AG20443 (cell line): ENCODE data around the gene OR2T1.
"Not testable (repeated sequence)": the region's sequence is repeated elsewhere in the genome, so short reads cannot be mapped to it uniquely, and the experiment has no call there.

Source experiments
- DNase-seq: peaks from one replicate; pipeline ENCODE4 v3.0.0; 2012; ENCODE audit warnings: low spot score, mixed read lengths

Gene OR2T1

DNA sequence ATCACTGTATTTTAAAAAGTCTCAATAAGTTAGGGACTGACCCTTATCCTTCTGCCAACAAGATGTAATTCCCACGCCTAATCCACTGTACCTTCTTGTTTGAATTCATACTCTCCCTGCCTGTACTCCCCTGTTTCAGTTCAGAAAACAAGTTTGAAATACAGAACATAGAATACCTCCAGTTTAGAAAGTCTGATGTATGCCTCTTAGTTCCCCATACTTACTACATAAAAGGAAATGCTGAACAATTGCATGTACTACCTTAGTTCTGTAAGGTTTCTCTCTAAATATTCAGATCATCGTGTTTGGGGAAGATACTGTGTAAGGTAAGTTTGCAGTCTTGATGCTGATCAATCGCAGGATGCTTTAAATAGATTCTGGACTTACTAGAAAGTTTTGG lies 33.5 kb downstream of the OR2T1 start:
- DNase-seq: not testable (repeated sequence)

DNA sequence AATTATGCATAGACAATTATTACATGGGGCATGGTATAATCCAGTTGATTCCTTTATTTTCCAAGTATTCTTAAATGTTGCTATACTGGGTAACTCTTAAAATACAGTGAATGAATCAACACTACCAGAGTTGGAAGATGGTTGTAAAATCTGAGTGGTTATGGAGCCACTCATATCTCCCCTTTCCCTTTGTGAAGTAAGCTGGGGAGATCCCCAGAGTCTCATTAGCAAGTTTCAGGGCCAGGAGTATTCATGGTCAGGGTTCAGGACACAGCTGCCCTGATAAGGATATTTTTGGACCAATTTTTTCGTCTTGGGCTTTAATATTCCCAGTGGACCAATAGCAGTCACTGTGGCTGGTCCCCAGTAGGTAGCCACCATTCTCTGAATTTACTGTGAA lies 35.8 kb downstream of the OR2T1 start:
- DNase-seq: not testable (repeated sequence)

DNA sequence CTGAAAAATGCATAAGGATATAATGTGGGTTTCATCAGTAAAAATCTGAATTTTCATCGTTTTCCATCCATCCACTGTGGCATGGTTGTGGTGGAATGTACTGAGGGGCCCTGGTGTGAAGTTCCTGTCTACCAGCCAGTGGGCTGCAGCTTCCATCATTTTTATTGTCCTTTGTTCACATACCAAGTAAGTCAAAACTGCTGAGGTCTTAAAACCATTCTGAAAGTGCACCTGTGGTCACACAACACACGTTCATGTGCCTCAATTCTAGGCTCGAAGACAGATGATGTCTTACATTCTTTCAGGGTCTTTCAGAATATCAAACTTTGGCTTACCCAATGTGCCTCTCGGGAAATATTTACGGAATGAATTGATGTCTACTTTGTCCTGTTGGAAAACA lies 36.4 kb downstream of the OR2T1 start:
- not testable (repeated sequence) for DNase-seq

DNA sequence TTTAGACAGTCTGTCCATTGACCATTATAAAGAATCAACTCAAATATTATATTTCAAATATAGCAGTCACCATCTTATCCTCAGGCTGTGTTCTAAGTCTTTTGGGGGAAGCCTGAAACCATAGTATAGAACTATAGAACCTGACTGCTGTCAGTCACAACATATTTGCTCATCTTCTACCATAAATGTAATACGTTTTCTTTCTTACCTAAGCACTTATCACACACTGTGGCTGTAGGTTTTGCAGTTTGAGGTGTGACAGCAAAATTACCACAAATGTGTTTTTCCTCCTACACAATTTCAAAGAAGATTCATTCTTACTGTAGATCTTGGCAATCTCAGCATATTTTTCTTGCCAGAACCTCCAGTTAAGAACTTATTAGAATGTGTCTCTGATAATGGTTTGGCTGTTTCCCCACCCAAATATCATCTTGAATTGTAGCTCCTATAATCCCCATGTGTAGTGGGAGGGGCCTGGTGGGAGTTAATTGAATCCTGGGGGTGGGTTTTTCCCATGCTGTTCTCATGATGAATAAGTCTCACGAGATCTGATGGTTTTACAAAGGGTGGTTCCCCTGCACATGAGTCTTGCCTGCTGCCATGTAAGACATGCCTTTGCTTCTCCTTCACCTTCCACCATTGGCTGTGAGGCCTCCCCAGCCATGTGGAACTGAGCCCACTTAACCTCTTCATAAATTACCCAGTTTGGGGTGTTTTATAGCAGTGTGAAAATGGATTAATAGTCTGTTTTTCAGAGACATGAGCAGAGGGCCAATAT lies 39.8 kb downstream of the OR2T1 start:
- not testable (repeated sequence) for DNase-seq

DNA sequence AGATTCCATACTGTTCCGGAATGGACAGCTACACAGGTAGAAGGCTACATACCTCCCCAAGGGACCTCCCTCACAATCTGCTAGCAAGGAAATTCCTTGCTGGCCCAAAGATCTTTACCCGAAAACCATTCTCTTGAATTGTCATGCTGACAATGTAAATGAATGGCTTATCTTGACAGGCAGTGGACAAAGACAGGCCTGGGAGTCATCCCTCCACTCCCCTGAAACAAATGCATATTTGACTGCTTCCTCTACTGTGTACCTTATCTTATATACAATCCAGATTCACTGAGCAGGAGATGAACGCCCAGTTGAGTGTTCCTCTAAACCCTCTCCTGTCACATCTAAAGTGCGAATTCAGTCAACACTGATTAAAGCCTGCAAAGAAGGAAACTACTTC lies 41.8 kb downstream of the OR2T1 start:
- not testable (repeated sequence) for DNase-seq

DNA sequence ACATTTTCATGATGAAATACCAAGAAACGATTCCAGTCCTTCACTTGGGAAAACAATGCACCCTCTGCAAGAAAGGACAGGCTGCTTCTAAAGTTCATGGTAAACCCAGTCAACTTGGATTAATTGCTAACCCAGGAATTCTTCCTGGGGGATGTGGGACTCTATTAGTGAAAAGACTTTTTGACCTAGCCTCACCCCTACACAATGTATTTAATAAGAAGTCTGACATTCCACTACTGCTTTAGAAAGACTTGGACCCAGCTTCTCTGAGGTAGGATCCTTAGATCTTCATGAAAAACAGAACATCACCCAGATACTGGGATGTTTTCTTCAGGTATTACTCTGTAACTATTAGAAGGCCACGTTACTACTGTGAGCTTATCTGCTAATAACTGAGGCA lies 42.6 kb downstream of the OR2T1 start, which contains the start of gene OR2T2:
Gene OR2T2, plus strand, starts transcription at position 239 of the 400 bp plus-strand sequence. CDS start 7,161 bp downstream, outside the sequence.
- DNase-seq: not testable (repeated sequence)

DNA sequence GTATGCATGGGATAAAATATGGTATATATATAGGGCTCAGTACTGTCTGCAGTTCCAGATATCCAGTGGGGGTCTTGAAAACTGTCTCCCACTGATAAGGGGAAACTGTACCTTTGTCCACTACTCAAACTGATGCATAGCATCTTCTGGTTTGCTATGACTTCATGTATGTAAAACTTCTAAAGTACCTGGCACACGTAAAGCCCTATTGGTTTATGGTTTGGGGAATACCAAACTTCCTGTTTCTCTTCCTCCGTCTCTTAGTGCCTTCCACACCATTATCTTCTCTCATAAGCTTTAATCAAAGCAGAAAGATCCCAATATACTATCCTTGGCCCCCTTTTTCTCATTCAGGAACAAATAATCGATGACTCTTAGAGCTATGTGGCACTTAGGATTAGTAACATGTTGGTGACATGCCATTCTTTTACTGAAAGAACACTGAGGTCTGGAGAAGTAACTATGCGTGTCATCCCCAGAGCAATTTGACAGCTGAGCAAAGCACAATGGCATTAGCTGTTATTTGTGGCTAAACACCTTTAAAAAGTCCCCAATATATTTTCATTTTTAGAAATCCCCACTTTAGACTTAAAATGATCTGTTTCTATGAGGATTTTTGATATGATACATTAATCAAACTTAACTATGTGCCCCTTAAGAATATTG lies 45.7 kb downstream of the OR2T1 start:
- DNase-seq: not testable (repeated sequence)

DNA sequence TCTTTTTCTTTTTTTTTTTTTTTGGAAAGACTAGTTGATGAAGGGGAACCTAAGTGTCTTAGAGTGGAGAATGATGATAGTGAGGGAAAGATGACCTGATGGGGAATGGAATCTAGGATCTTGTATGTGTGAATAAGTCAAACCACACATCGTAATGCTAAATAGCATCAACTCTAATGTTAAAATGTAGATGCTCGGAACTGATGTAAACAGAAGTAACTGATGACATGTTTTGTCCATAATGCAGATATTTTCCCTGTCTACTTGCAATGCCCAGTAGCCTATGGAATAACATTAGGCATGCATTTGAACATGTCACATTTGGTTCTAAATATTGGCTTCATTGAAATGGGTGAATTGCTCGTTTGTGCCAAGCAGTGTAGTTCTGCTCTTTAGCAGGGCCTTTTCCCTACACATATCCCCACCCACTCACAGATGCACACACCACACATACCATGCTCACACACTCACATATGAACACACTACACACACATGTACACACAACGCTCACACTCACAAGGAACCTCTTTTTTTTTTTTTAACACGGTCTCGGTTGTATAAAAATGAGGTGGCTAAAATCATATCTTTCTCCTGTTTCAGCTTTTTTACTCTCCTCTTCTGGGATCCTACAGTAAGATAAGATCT lies 47.1 kb downstream of the OR2T1 start:
- DNase-seq: not testable (repeated sequence)

DNA sequence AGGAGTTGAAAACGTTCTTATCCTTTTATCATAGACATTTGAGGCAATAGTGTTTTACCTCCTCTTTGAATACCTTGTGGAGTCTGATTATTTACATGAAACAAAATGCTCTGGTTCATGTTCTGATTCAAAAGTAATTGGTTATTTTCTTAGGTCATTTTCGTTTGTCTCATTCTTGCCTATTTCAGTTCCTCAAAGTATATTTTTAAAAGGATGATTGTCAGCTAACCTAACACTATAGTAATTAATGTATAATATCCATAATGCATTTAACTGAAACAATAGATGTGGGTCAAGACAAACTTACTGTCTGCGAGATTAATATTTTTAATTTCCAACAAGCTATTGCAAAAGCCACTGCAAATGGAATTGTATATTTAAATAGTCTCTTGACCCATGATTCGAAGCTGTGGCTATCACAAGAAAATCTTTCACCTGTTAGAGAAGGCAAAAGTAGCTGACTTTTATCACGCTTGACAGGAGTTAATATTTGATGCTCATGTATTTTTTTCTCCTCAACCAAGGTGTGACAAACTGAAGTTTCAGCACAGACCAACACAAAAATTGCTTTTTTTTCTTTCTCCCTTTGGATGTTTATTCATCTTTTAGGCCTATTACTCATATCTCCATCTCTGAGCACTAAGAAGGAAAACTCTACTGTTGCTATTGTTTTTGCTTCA lies 47.8 kb downstream of the OR2T1 start:
- DNase-seq: not testable (repeated sequence)

DNA sequence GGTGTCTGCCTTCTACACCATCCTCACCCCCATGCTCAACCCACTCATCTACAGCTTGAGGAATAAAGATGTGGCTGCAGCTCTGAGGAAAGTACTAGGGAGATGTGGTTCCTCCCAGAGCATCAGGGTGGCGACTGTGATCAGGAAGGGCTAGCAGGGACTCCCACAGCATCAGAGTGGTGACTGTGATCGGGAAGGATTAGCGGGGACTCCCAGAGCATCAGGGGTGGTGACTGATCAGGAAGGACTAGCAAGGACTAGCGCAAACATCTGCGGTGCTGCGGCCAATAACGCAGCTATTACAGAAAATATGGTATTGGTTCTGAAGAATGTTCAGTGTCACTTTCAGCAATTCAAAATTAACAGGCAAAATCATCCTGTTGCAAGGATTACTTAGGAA lies 50.8 kb downstream of the OR2T1 start:
- not testable (repeated sequence) for DNase-seq

DNA sequence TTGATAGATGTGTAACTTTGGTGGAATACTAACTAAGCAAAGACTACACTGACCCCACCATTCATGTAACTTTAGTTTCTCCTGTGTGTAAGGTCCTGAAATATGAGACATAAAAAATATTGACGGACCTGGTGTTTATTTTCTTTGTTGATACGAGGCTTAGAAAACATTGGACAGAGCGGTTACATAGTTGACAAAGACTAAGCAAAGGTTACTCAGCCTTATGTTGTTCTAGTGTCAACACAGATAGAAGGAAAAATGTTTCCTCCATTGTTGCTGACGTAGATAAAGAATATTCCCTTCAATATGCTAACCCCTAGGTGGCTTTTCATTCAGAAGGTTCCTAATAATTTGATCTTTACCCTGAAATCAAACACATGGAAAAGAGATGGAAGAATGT lies 52.2 kb downstream of the OR2T1 start:
- not testable (repeated sequence) for DNase-seq

DNA sequence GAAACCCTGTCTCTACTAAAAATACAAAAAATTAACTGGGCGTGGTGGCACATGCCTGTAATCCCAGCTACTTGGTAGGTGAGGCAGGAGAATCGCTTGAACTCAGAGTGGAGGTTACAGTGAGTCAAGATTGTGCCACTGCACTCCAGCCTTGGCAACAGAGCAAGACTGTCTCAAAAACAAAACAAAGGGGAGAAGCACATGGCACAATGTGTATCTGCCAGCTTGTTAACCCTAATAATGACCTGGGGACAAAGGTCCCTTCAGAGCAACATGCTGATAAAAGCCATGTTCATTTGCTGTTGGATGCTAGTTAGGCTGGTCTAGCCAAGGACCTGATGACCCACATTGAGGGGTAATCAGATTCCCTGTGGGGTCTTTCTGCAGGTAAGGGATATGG lies 53.8 kb downstream of the OR2T1 start:
- not testable (repeated sequence) for DNase-seq
